Ureter (tissue), 1 donor: Measurements from ENCODE around the gene UGT2B10. TPM values are rescaled to one million over a fixed set of nuclear protein-coding genes. Genes with fewer than 3 reads are reported as not detected.
A peak's percentile ranks its signal among the peaks of the same experiment; 100 is the strongest.
"Not testable (repeated sequence)": the region's sequence is repeated elsewhere in the genome, so short reads cannot be mapped to it uniquely, and the experiment has no call there.

Source experiments
- DNase-seq: peaks from one replicate; pipeline ENCODE4 v3.0.0-alpha.2; 2020; ENCODE audit warnings: low spot score
- total RNA-seq: library from RNA; stranded (reverse); gene quantifications from one replicate; pipeline ENCODE4 v1.2.4, GENCODE V29; 2023
- donor health status: DM: yes; HTN: yes; CAD: no.

Gene UGT2B10
- total RNA-seq = not detected

DNA sequence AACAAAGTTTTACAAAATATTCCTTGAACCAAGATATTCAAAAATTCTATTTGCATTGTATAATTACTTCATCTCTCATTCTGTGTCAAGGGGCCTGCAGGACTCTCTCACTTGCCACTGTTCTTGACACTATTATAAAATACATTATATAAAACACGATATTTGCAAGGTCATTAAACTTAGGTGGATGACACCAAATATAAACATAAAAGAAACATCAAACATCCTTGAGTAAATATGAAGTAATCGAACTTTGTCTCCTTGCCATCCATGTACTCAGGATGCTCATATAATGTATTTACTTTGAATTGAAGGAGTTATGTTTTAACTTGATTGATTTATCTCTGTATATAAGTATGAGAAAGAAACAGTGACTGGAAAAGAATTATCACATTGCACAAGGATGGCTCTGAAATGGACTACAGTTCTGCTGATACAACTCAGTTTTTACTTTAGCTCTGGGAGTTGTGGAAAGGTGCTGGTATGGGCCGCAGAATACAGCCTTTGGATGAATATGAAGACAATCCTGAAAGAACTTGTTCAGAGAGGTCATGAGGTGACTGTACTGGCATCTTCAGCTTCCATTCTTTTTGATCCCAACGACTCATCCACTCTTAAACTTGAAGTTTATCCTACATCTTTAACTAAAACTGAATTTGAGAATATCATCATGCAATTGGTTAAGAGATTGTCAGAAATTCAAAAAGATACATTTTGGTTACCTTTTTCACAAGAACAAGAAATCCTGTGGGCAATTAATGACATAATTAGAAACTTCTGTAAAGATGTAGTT is at the start of gene UGT2B10:
Gene UGT2B10, plus strand, starts transcription at position 378 of the 793 bp plus-strand sequence. Its CDS starts 26 bp downstream, at position 404.
- DNase-seq = not testable (repeated sequence)

DNA sequence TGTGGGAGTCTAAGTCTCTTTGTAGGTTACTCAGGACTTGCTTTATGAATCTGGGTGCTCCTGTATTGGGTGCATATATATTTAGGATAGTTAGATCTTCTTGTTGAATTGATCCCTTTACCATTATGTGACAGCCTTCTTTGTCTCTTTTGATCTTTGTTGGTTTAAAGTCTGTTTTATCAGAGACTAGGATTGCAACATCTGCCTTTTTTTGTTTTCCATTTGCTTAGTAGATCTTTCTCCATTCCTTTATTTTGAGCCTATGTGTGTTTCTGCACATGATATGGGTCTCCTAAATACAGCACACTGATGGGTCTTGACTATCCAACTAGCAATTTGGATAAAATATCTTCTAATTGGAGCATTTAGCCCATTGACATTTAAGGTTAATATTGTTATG is 44.0 kb upstream of the UGT2B10 start:
- DNase-seq = not testable (repeated sequence)

DNA sequence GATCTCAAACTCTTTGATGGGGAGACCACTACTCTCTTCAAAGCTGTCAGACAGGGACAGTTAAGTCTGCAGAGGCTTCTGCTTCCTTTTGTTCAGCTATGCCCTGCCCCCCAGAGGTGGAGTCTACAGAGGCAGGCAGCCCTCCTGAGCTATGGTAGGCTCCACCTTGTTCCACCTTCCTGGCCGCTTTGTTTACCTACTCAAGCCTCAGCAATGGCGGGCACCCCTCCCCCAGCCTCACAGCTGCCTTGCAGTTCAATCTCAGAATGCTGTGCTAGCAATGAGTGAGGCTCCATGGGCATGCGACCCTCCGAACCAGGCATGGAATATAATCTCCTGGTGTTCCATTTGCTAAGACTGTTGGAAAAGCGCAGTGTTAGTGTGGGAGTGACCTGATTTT is 42.1 kb upstream of the UGT2B10 start:
- no peak for DNase-seq

DNA sequence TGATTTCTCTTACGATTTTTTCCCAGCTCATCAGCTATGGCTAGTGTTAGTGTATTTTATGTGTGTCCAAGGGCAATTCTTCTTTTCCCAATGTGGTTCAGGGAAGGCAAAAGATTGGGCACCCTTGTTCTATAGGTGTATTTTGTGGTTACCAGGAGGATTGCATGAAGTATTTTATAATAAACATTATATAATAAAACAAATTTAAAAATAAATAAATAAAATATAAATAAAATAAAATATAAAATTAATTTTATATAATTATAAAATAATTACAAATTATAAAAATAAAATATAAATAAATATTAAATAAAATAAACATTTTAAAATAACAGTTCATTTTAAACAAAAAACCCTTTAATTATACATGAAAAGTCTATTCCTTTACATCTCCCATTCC is 35.6 kb upstream of the UGT2B10 start:
- DNase-seq = no peak

DNA sequence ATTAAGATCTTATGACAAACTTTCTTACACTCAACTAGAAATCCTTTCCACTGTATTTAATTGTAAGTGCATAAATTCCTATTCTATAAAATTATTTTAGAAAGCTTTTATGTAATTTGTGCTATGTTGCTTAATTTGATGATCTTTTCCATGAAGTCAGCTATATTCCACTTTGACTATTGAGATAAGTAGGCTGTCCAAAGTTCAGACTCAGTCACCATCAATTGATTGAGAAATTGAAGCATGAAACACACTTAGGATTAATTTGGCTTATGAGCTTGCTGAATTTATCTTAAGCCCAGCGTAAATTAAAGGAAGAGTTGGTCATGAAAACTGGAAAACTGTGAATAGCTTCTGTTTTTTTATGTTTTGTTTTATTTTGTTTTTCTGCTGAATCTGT is 18.7 kb upstream of the UGT2B10 start:
- no peak for DNase-seq

DNA sequence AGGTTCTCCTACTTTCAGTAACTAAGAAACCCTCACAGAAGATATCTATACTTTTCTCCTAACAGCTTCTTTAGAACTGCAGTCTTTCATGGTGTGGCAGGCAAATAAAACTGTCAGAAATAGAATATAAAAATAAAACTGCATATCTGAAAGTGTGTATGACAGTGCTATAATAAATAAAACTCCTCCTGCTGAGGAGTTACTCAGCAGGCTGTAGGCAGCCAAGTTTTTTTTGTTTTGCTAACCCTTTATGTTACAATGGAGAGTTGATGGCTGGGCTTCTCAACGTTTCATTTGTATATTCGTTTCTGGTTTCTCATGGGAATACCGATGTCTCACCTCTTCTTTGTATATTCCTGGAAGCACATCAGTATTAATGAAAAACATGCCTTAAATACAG is 18.2 kb upstream of the UGT2B10 start:
- no peak for DNase-seq

DNA sequence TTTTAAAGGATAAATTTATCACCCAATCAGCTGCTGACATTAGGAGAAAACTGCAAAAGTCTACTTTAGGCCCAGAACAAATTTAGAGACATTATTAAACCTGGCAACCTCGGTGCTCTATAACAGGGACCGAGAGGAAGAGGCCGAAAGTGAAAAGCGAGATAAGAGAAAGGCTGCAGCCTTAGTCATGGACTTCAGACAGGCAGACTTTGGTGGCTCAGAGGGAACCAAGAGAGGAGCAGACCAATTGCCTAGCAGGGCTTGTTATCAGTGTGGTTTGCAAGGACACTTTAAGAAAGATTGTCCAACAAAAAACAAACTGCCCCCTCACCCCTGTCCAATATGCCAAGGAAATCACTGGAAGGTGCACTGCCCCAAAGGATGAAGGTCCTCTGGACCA is 12.8 kb upstream of the UGT2B10 start:
- DNase-seq = no peak

DNA sequence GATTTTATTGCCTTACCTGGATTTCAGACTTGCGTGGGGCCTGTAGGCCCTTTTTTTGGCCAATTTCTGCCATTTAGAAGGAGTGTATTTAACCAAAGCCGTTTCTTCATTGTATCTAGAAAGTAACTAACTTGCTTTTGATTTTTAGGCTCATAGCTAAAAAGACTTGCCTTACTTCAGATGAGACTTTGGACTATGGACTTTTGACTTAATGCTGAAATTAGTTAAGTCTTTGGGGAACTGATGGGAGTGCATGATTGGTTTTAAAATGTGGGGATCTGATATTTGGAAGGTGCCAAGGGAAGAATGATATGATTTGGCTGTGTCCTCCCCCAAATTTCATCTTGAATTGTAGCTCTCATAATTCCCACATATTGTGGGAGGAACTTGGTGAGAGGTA is 7.7 kb upstream of the UGT2B10 start:
- no peak for DNase-seq

DNA sequence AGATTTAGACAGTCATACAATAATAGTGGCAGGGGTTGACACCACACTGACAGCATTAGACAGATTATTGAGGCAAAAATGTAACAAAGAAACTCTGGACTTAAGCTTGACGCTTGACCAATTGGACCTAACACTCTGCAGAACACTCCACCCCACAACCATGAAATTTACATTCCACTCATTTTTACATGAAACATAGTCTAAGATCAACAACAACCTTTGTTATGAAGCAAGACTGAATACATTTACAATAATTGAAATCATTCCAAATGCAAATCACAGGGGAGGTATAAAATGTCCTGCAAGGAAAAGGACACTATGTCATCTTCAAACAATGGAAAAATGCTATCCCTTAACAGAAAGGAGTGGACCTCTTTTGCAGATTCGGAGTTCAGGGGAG is 4.9 kb upstream of the UGT2B10 start:
- DNase-seq = no peak

DNA sequence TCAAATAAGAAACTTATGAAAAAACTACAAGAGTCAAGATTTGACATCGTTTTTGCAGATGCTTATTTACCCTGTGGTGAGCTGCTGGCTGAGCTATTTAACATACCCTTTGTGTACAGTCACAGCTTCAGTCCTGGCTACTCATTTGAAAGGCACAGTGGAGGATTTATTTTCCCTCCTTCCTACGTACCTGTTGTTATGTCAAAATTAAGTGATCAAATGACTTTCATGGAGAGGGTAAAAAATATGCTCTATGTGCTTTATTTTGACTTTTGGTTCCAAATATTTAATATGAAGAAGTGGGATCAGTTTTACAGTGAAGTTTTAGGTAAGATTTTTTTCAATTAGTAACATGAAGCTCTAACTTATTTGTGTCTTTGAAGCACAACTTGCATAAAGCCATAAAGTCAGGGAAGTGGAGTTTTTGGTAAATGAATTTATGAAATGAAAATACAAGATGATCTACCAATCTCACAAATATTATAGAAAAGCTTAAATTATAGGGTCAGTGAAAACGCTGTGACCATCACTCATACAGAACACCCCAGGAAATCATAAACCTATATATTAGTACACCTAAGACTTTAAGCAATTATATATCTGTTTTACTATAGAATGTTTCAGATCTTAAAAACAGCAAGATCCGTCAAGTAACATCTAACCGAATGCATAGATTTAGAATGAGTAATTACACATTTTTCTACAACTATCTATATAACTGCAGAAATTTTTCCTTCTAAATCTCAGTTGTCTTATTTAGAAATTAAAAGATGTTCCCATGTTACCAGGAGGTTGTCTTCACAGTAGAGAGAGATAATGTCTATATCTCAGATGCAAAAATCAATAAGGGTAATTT is 844 bp downstream of the UGT2B10 start:
- DNase-seq = not testable (repeated sequence)

DNA sequence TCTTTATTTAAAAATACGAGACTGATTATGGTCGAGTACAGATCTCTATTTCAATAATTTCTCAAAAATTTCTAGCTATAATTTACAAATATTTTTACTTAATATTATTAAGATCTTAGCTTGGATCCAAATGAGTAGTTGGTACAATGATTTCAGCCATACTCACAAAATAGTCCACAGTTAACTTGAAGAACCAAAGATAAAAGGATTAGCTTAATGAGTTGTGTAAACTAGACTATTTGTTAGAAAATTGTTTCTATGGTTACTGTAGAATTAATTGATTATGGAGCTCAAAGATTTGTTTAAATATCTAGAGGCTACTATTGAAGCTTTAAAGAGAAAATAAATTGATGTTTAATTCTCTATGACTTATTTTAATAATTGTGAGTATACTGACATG is 1.6 kb downstream of the UGT2B10 start:
- DNase-seq = no peak

DNA sequence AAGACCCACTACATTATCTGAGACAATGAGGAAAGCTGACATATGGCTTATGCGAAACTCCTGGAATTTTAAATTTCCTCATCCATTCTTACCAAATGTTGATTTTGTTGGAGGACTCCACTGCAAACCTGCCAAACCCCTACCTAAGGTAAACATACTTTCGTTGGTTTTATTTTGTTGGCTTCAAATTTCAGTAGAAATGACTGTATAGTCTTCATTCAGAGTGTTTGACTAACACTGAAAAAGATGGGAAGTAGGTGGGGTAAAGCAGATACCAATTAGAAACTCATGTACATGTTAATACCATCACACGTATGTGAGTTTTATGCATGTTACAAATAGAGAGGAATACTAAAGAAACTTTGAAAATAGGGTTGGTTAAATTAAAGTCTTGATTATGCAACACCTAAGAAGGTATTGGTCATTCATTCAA is 2.3 kb downstream of the UGT2B10 start:
- not testable (repeated sequence) for DNase-seq

DNA sequence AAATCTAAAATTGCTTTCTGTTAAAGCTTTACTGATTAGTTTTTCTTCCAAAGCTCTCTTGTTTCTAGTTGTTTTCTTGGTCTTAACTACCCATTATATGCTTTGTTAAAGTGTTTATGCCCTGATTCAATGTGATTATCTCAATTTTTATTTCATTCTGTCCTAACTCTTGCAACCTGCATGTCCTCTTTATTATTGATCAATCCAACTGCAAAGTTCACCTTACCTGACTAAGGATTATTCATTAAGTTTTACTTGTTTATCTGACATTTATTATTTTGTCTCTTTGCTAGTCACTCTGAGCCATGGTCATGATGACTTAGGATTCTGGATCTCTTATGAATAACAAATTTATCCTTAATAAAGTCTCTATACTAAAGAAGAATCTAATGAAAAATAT is 15.8 kb downstream of the UGT2B10 start:
- no peak for DNase-seq

DNA sequence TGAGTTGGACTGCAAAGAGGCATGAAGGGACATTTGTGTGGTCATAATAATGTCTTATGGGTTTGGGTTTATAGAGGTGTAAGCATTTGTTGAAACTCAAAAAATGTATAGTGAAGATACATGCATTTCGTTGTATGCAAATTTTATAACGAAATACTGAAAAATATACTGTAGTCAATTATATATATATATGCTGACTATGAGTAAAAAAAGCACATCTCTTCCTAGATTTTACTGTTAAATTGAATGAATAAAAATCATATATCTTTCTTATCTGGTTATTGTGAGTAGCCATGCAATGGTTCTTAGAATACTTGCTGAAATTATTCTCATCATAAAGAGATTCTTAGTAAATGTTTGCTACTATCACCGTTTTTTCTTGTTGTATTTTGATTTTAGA is 34.5 kb downstream of the UGT2B10 start:
- DNase-seq = no peak

DNA sequence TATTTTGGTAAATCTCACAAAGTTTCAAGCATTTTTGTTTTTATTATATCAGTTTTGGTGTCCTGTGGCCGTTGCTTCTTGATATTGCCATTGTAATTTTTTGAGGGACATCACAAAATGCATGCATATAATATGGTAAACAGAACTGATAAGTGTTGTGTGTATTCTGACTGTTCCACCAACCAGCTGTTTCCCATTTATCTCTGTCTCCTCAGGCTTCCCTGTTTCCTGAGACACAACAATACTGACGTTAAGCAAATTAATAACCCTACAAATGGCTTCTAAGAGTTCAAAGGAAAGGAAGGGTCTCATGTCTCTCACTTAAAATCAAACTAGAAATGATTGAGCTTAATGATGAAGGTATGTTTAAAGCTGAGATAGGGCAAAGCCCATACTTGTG is 40.0 kb downstream of the UGT2B10 start:
- no peak for DNase-seq

DNA sequence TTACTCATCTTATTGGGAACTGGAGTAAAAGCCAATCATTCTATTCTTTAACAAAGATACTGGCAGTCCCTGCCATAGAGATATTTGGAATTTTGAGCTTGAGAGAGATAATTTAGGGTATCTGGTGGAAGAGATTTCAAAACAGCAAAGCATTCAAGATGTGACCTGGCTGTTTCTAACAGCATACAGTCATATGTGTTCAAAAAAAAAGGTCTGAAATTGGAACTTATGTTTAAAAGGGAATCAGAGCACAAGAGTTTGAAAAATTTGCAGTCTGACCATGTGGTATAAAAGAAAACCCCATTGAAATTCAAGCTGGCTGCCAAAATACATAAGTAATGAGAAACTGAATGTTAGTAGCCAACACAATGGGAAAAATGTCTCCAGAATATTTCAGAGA is 42.2 kb downstream of the UGT2B10 start:
- no peak for DNase-seq

DNA sequence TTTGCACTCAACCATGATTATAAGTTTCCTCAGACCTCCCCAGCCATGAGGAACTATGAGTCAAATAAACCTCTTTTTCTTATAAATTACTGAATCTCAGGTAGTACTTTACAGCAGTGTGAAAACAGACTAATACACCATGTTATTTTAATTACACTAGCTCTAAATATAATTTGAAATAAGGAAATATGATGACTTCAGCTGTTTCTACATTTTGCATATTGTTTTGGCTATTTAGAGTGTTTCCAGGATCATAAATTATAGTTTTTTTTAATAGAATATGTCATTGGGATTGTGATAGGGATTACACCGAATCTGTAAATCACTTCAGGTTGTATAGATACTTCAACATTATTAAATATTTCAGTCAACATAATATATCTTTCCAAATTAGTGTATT is 43.9 kb downstream of the UGT2B10 start:
- DNase-seq = no peak

DNA sequence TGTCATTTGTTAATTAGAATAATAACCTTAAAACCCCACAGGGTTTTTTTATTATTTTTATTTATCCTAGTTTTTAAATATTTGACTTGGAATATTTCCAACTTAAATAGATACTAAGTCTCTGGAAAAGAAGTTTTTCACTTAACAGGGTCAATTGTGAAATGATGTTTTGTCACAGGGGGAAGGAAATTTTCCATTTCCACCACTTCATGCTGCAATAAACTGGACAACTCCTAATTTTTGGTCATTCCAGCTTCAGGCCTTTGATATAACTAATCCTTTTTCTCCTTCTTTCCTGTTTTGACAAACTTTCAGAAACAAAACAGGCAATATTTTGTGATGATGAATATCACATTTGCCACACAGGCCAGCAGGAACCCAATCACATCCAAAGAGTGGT is 45.3 kb downstream of the UGT2B10 start:
- DNase-seq = no peak

DNA sequence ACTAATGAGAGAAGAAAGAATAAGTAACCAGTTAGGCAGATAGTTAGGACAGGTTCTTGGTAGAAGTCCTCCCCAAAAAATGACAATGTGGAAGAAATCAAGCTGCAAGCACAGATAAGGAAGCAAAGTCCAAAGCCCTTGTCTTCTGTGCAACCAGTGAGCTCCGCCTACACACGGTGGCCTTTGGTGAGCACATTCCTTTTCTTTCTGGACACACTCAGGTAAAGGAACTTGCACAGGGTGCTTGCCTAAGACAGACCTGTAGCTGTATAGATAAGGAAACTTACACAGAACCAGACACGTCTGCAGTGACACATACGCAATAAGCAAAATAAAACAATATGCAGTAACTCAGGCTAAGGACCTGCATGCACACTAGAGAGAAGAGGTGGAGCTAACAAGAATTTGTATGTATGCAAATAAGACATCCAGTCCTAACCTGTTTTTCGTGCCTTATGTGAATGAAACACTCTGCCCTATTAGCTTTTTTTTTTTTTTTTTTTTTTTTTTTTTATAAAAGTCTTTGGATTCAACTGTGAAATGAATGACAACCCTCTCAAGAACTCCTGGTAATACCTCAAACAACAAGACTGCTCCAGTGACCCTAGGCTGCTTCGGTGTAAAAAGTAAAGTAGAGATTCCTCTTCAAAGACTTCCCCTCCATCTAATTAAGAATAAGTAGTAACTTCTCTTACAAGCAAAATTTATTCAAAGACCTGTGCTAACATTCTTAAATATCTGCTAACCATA is 48.8 kb downstream of the UGT2B10 start:
- peak; percentile 49 for DNase-seq

DNA sequence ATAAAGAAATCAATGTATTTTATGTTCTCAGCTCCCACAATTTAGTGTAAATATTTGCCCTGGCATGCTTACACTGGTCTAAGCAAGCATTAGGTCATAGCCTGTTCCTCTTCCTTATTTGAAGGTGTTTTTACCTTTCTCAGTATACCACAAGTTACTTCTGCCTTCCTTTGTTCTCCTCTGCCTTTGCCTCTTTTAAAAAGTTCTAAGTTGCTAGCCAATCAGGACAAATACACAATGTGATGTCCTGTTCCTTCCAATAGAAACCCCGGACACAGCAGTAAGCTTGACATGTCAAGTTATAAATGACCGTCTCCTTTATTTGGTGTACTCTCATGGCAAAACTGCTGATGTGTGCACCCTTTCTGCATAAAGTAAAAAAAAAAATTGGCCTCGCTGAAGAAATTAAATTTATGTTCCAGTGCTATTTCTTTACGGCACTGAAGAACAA is 49.4 kb downstream of the UGT2B10 start:
- DNase-seq = no peak

DNA sequence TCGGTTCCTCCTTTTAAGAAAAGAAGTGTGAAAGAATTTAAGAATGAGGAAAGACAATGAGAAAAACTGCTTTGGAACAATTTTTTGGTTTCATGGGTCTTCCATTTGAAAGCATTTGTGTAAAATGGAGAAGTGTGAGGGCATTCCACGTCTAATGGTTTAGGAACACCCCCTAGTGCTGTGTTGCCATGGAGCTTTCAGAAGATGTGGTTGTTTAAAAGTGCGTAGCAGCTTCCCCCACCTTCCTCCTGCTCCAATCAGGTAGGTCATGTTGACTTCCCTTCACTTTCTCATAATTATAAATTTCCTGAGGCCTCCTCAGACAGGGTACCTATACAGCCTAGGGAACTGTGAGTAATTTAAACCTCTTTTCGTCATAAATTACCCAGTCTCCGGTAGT is 50.0 kb downstream of the UGT2B10 start:
- DNase-seq = no peak

DNA sequence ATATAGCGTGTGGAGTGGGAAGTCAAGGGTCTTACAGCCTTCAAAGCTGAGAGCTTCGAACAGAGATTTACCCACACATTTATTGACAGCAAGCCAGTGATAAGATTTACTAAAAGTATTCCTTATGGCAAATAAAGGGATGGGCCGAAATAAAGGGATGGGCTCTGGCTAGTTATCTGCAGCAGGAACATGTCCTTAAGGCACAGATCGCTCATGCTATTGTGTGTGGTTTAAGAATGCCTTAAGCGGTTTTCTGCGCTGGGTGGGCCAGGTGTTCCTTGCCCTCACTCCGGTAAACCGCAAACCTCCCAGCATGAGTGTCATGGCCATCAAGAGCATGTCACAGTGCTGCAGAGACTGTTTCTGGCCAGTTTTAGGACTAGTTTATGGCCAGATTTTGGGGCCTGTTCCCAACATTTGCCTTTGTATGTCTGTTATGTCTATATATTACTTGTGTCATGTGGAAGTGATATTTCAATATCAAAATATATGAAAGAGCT is 53.5 kb downstream of the UGT2B10 start:
- no peak for DNase-seq
